HG03521 (cell line): ENCODE results near the gene IMPDH1.

ENCODE experiments used
- ATAC-seq: cut with Tn5 transposase; IDR thresholded peaks from one replicate; pipeline ENCODE4 v1.9.1; 2021; ENCODE audit warnings: mild to moderate bottlenecking, moderate library complexity; ENCODE audit not compliant: unreplicated experiment

IMPDH1 gene

GRCh38 chr7:128434413-128435326, 24.9 kb upstream of the IMPDH1 start:
- ATAC-seq = no peak

DNA sequence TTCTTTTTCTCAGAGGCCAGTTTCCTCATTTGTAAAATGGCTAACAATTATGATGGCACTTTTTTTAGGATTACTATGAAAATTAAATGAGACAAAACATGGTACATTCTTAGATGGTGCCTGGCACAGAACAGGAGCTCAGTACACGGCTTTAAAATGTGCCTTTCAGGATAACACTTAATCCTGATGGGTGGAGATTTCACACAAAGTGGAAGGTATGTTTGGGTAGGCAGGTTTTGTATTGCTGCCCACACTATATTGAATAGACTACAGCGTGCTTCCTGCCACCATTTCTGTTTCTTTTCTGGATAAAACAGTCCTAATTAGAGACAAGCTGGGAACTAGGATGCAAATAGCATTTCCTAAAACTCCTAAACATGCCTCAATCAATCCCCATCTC, 22.0 kb upstream of the IMPDH1 start:
- no peak for ATAC-seq

DNA sequence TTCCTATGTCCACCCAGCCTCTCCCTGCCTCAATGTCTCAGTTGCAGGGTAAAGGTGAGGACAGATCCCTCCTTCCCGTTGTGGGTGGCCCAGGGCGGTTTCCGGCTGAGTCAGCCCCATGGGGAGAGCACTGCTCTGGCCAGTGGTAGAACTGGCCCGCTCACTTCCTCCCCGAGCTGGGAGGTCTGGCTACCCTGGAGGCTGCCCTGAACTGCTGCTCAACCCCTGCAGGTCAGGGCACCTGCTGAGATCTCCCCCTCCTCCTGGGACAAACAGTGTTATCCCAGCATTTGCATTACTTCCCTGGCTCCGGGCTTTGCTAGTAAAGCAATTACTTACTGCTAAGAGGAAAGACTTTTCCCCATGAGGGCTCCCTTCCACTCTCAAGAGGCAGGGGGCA, 21.4 kb upstream of the IMPDH1 start:
- no peak for ATAC-seq

DNA sequence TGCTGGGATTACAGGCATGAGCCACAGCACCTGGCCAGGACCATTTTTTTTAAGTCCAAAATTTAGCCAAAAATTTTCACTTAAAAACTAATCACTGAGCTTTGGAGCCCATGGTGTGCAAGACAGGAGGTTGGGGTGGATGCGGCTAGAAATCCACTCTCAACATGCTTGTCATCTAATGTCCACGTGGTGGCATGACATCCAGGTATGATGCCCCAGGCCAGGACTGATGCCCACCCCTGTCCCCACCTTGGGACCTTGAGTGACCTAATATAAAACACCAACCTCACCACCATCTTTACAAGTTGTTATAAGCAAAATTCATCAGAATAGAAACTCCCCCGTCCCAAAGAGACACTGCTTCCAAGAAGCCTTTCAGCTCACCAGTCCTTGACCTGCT, 20.4 kb upstream of the IMPDH1 start:
- no peak for ATAC-seq

GRCh38 chr7:128427289-128427891, 17.6 kb upstream of the IMPDH1 start:
- peak; percentile 48 for ATAC-seq

GRCh38 chr7:128425850-128426249, 16.1 kb upstream of the IMPDH1 start:
- no peak for ATAC-seq

DNA sequence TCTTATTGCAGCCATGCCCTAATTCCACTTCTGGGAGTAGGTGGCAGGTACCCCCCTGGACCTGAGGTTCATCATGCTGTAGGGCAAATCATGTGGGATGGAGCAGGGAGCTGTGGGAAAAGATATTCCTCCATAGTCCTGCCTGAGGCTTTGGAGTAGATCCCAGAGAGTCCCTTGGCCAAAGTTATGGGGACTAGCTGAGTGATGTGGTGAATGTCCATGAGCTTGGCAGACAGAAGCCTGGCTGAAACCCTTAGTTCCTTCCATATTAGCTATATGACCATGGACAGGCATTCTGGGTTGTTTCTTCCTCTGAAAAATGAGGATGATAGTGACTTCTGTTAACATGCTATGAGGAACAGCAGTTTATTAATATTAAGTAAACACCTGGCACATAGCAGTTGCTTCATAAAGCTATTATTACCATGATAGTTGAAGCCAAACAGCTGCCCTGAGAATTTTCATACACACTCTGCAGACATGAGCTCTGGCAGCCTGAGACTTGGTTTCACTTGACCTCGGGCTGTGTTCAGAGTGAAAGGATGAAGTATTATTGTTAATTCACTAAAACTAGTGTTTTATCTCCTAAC, 15.0 kb upstream of the IMPDH1 start:
- no peak for ATAC-seq

DNA sequence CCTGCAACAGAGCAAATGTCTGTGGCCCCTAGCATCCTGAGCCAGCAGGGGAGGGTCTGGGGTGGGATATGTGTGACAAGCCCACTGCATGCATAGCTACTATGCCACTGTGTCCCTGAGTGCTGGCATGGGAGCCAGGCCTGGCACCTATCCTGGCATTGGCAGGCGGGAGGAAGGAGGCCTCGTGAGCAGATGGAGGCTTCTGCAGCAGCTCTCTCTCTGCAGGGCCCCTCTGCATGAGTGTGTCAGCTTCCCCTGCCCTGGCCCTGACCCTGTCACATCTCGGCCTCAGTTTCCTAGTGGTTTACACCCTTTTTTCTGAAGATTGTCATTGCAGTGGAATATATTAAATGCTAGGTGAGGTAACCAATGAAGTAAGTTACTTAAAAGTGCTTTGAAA, 13.1 kb upstream of the IMPDH1 start:
- ATAC-seq = no peak

GRCh38 chr7:128422037-128422436, 12.3 kb upstream of the IMPDH1 start:
- ATAC-seq = no peak

GRCh38 chr7:128421384-128421783, 11.6 kb upstream of the IMPDH1 start:
- no peak for ATAC-seq

- no peak for ATAC-seq
These were observed 11.0 kb upstream of the IMPDH1 start for GRCh38 chr7:128420773-128421172.

DNA sequence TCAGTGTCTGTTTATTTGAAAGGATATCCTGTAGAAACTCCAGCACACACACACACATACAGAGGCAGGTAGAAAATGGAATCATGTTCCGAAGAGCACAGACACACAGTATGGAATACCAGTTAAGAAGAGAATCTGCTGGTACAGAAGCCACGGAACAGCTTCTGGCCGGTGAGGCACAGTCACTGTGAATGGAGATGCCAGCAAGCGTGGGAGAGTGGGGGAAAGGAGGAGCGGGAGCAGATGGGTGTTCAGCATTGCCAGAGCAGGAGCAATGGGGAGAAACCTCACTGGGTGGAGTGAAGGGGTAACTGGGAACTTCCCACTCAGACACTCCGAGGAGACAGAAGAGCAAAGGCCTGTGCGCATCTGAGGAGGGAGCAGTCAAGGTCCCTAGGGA, 9.5 kb upstream of the IMPDH1 start:
- ATAC-seq = no peak

DNA sequence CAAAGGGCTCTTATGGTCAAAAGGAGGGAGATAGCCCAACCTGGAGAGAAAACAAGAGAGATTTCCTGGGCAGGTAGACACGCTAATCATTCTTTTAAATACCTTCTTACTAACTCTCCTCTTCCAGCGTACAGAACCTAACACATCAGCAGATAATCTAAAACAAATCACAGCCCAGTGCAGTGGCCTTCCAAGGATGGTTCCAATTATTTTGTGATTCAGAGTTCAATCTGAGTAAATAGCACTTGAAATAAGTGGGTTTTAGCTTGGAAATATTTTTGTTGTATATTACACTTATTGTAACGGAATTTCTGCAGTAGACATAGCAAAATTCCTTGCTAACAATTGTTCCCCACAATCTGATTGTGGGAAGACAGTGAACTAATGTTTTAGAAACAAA, 7.3 kb upstream of the IMPDH1 start:
- ATAC-seq = no peak

DNA sequence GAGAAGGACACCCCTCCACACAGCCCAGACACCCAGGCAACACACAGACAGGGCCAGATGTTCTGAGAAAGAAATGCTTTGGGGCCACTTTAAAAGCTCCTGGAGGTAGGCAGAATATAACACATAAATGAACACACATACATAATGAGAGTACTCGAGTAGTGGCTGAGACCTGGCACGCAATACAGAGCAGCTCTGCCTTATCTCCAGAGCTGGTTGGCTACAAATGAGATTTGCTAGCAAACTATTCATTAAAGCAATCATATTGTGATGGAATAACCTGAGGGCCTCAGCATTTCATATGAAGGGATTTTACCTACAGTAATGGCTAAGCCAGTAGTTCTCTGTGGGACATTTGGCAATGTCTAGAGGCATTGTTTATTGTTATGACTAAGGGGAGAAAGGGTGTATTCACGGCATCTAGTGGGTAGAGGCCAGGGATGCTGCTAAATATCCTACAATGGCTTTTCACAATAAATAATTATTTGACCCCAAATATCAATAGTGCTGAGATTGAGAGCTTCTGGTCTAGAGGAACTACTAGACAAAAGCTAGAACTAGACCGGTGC, 5.5 kb upstream of the IMPDH1 start:
- ATAC-seq = no peak

- no peak for ATAC-seq
These were observed 620 bp upstream of the IMPDH1 start for GRCh38 chr7:128410451-128410753.

- no peak for ATAC-seq
These were observed 830 bp downstream of the IMPDH1 start for GRCh38 chr7:128408709-128409595.

- ATAC-seq = no peak
These were observed 1.8 kb downstream of the IMPDH1 start for GRCh38 chr7:128407751-128408708.

DNA sequence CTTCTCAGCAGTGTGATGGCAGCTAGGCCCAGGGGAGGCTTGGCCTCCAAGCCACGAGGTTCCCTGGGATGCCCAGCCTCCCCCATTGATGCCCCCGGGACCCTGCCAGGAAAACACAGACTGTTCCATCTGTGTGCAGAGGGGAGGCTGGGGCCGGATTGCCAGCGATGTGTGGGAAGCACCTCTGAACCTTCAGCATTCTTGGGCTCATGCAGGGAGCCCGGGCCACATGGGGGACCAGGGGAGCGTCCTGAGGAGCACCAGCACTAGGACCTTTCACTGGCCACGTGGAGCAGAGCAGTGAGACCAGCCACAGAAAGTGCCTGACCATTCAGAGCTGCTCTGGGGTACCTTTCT, 2.6 kb downstream of the IMPDH1 start:
- ATAC-seq = no peak

DNA sequence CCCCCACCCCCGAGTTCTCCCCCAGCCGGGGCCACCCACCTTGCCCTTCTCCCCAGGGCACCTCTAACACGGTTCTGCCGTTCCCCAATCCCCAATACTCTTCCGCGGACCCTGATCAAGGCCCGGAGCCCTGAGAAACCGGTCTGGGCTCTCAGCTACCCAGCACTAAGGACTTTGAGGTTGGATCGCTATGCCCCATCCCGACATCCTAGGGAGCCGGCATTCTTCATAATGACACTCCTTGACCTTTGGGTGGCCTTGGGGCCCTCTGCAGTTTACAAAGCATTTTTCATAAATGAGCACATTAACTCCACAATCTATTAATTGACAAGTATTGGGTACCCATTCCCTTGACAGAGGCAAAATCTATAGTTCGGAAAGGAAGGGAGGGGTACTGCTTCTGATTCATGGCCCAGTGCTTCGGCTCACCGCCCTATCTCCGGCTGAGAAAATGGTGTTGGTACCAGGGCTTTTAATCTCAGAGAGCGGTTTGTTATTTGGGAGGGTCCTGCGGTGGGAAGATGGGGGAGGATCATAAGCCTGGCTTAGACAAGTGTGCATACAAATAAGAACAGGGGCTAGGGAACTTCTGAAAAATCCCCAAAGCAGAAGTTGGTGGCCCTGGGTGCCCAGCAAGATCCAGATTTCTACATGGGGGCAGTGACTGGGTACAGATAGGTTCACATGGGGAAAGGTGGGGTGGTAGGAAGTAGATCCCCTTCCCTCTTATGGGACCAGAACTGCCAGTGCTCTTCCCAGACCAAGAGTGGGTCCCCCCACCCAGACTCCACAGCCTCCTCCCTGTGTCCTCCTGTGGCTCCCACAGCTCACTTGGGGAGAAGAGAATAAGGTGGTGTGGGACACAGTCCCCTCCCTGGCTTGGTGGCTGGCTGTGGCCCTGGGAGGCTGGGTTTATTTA, 3.2 kb downstream of the IMPDH1 start:
- no peak for ATAC-seq
